Measurements from ENCODE around the gene CUTA.
"Not testable (repeated sequence)": the region's sequence is repeated elsewhere in the genome, so short reads cannot be mapped to it uniquely, and the experiment has no call there.

Gene CUTA

GRCh38 chr6:33377171-33377570, 40.7 kb downstream of the CUTA start:
- H3K27me3 ChIP-seq (replicated peaks; ENCODE audit: control insufficient read depth, insufficient read depth, low read length): no peaks in the 10 kb centered on the region
- no peak for TF ChIP-seq CTCF (IDR thresholded peaks at IDR 0.05; ENCODE audit: insufficient read depth, low read length, poor library complexity, severe bottlenecking)
- no peaks in the 10 kb centered on the region for H3K36me3 ChIP-seq (ENCODE audit: control insufficient read depth, insufficient read depth, low read length)
- DNase-seq (ENCODE audit: extremely low read depth, insufficient read length): no peak
- H3K4me3 ChIP-seq (replicated peaks; ENCODE audit: low read depth, low read length): no peak overlapping the region

GRCh38 chr6:33375143-33375671, 42.7 kb downstream of the CUTA start:
- DNase-seq (ENCODE audit: extremely low read depth, insufficient read length): no peak
- no peaks in the 10 kb centered on the region for H3K36me3 ChIP-seq (ENCODE audit: control insufficient read depth, insufficient read depth, low read length)
- no peak overlapping the region for H3K4me3 ChIP-seq (replicated peaks; ENCODE audit: low read depth, low read length)
- no peak for TF ChIP-seq CTCF (IDR thresholded peaks at IDR 0.05; ENCODE audit: insufficient read depth, low read length, poor library complexity, severe bottlenecking)
- no peaks in the 10 kb centered on the region for H3K27me3 ChIP-seq (replicated peaks; ENCODE audit: control insufficient read depth, insufficient read depth, low read length)

GRCh38 chr6:33373960-33374910, 43.7 kb downstream of the CUTA start:
- DNase-seq (ENCODE audit: extremely low read depth, insufficient read length): no peak
- TF ChIP-seq CTCF (IDR thresholded peaks at IDR 0.05; ENCODE audit: insufficient read depth, low read length, poor library complexity, severe bottlenecking): no peak
- Histone ChIP-seq H3K27me3 (replicated peaks; ENCODE audit: control insufficient read depth, insufficient read depth, low read length) (no peaks in the 10 kb centered on the region), H3K36me3 (ENCODE audit: control insufficient read depth, insufficient read depth, low read length) (no peaks in the 10 kb centered on the region), H3K4me3 (replicated peaks; ENCODE audit: low read depth, low read length) (no peak overlapping the region)

GRCh38 chr6:33372526-33373123, 45.3 kb downstream of the CUTA start:
- no peaks in the 10 kb centered on the region for H3K27me3 ChIP-seq (replicated peaks; ENCODE audit: control insufficient read depth, insufficient read depth, low read length)
- no peak for DNase-seq (ENCODE audit: extremely low read depth, insufficient read length)
- no peak for TF ChIP-seq CTCF (IDR thresholded peaks at IDR 0.05; ENCODE audit: insufficient read depth, low read length, poor library complexity, severe bottlenecking)

GRCh38 chr6:33371901-33372300, 46.0 kb downstream of the CUTA start:
- DNase-seq (ENCODE audit: extremely low read depth, insufficient read length); H3K4me3 ChIP-seq (replicated peaks; ENCODE audit: low read depth, low read length); H3K27me3 ChIP-seq (replicated peaks; ENCODE audit: control insufficient read depth, insufficient read depth, low read length): not testable (repeated sequence)

More at GRCh38 chr6:33372526-33373123, 45.3 kb downstream of the CUTA start:
- Histone ChIP-seq H3K4me3 (replicated peaks; ENCODE audit: low read depth, low read length) (no peak overlapping the region), H3K36me3 (ENCODE audit: control insufficient read depth, insufficient read depth, low read length) (no peaks in the 10 kb centered on the region)

GRCh38 chr6:33367715-33368025, 50.2 kb downstream of the CUTA start:
- DNase-seq (ENCODE audit: extremely low read depth, insufficient read length); H3K27me3 ChIP-seq (replicated peaks; ENCODE audit: control insufficient read depth, insufficient read depth, low read length); H3K36me3 ChIP-seq (ENCODE audit: control insufficient read depth, insufficient read depth, low read length); H3K4me3 ChIP-seq (replicated peaks; ENCODE audit: low read depth, low read length): not testable (repeated sequence)

More at GRCh38 chr6:33371901-33372300, 46.0 kb downstream of the CUTA start:
- not testable (repeated sequence) for H3K36me3 ChIP-seq (ENCODE audit: control insufficient read depth, insufficient read depth, low read length)
